Stimulated activated naive CD4-positive, alpha-beta T cell (primary cell): ENCODE measurements around the gene NMT1.

Experiments used
- DNase-seq, 6 experiments: peaks; one replicate each; lab custom pipeline; 2025; lab: John Stamatoyannopoulos, UW

The NMT1 gene

GRCh38 chr17:45104907-45105624 is 43.9 kb downstream of the NMT1 start:
- no peak for DNase-seq

- no peak for DNase-seq
These were observed 45.0 kb downstream of the NMT1 start for GRCh38 chr17:45106096-45106495.

- DNase-seq, result no peak
These were observed 45.5 kb downstream of the NMT1 start for GRCh38 chr17:45106582-45106981.

GRCh38 chr17:45107293-45108010 is 46.3 kb downstream of the NMT1 start:
- DNase-seq, result no peak

GRCh38 chr17:45108051-45108450 is 46.9 kb downstream of the NMT1 start:
- no peak for DNase-seq

- DNase-seq, result no peak
These were observed 47.7 kb downstream of the NMT1 start for GRCh38 chr17:45108595-45109521.

GRCh38 chr17:45110676-45111611 is 49.8 kb downstream of the NMT1 start:
- no peak for DNase-seq

- DNase-seq, result no peak
These were observed 50.7 kb downstream of the NMT1 start for GRCh38 chr17:45111850-45112249.

- no peak for DNase-seq
These were observed 51.7 kb downstream of the NMT1 start for GRCh38 chr17:45112559-45113423.

GRCh38 chr17:45113424-45113754 is 52.3 kb downstream of the NMT1 start:
- DNase-seq, result no peak

GRCh38 chr17:45114117-45114932 is 53.2 kb downstream of the NMT1 start:
- no peak for DNase-seq

GRCh38 chr17:45115015-45115625 is 54.0 kb downstream of the NMT1 start:
- DNase-seq, result no peak

- DNase-seq, result no peak
These were observed 54.8 kb downstream of the NMT1 start for GRCh38 chr17:45115871-45116270.

- DNase-seq, result no peak
These were observed 55.4 kb downstream of the NMT1 start for GRCh38 chr17:45116434-45117016.

- no peak for DNase-seq
These were observed 56.2 kb downstream of the NMT1 start for GRCh38 chr17:45117334-45117733.

GRCh38 chr17:45117848-45118646 is 56.9 kb downstream of the NMT1 start:
- DNase-seq, result no peak

- no peak for DNase-seq
These were observed 57.6 kb downstream of the NMT1 start for GRCh38 chr17:45118691-45119090.

- DNase-seq, result no peak
These were observed 58.8 kb downstream of the NMT1 start for GRCh38 chr17:45119964-45120363.
